GM06990 (cell line): ENCODE measurements around the gene GRIA1.

Experiments
- DNase-seq: peaks from one replicate; pipeline ENCODE4 v3.0.0-alpha.2; 2011; ENCODE audit not compliant: insufficient read length; ENCODE audit errors: extremely low read depth
- H3K27me3 ChIP-seq: replicated peaks from 2 replicates; pipeline ENCODE4 v1.6.0; 2011; ENCODE audit warnings: low read length; ENCODE audit not compliant: control insufficient read depth, insufficient read depth
- H3K36me3 ChIP-seq: 2 replicates; pipeline ENCODE4 v1.5.1; 2011; ENCODE audit warnings: low read length; ENCODE audit not compliant: control insufficient read depth, insufficient read depth
- H3K4me3 ChIP-seq: replicated peaks from 2 replicates; pipeline ENCODE4 v1.5.1; 2011; ENCODE audit warnings: low read depth, mild to moderate bottlenecking, control low read depth, low read length
- CTCF ChIP-seq: IDR thresholded peaks from 2 replicates; pipeline ENCODE4 v1.5.1; 2011; ENCODE audit warnings: low read length, control low read depth, mild to moderate bottlenecking, inconsistent platforms; ENCODE audit not compliant: insufficient read depth, poor library complexity, severe bottlenecking

Gene GRIA1

GRCh38 chr5:153546566-153546965, 56.1 kb downstream of the GRIA1 start:
- Histone ChIP-seq H3K4me3 (no peak overlapping the region), H3K36me3 (no peaks in the 10 kb centered on the region), H3K27me3 (no peaks in the 10 kb centered on the region)
- no peak for TF ChIP-seq CTCF
- DNase-seq: no peak

GRCh38 chr5:153551537-153552079, 61.1 kb downstream of the GRIA1 start:
- Histone ChIP-seq H3K4me3 (no peak overlapping the region), H3K36me3 (no peaks in the 10 kb centered on the region), H3K27me3 (no peaks in the 10 kb centered on the region)
- TF ChIP-seq CTCF: no peak
- DNase-seq: no peak

GRCh38 chr5:153552886-153553285, 62.4 kb downstream of the GRIA1 start:
- no peaks in the 10 kb centered on the region for H3K36me3 ChIP-seq
- TF ChIP-seq CTCF: no peak
- H3K4me3 ChIP-seq: no peak overlapping the region
- DNase-seq: no peak
- H3K27me3 ChIP-seq: no peaks in the 10 kb centered on the region

GRCh38 chr5:153555420-153556114, 65.1 kb downstream of the GRIA1 start:
- Histone ChIP-seq H3K27me3 (no peaks in the 10 kb centered on the region), H3K4me3 (no peak overlapping the region), H3K36me3 (no peaks in the 10 kb centered on the region)
- TF ChIP-seq CTCF: no peak
- DNase-seq: no peak

- DNase-seq: no peak
- Histone ChIP-seq H3K36me3 (no peaks in the 10 kb centered on the region), H3K4me3 (no peak overlapping the region), H3K27me3 (no peaks in the 10 kb centered on the region)
- TF ChIP-seq CTCF: no peak
Observed at GRCh38 chr5:153558957-153559356, 68.5 kb downstream of the GRIA1 start.
